ENCODE data around the gene TCERG1L.

The TCERG1L gene

GRCh38 chr10:131270461-131271190 is 40.9 kb downstream of the TCERG1L start:
- no peak for DNase-seq (ENCODE audit: low read depth)

- no peak for DNase-seq (ENCODE audit: low read depth)
These were observed 41.6 kb downstream of the TCERG1L start for GRCh38 chr10:131269776-131270460.

GRCh38 chr10:131267814-131268095 is 43.8 kb downstream of the TCERG1L start:
- no peak for DNase-seq (ENCODE audit: low read depth)

GRCh38 chr10:131266936-131267813 is 44.3 kb downstream of the TCERG1L start:
- DNase-seq (ENCODE audit: low read depth): no peak

GRCh38 chr10:131264110-131264788 is 47.3 kb downstream of the TCERG1L start:
- DNase-seq (ENCODE audit: low read depth): no peak

GRCh38 chr10:131261890-131262475 is 49.5 kb downstream of the TCERG1L start:
- no peak for DNase-seq (ENCODE audit: low read depth)

GRCh38 chr10:131260452-131261211 is 50.9 kb downstream of the TCERG1L start:
- DNase-seq (ENCODE audit: low read depth): no peak

- no peak for DNase-seq (ENCODE audit: low read depth)
These were observed 51.5 kb downstream of the TCERG1L start for GRCh38 chr10:131260031-131260430.

GRCh38 chr10:131259535-131259934 is 52.0 kb downstream of the TCERG1L start:
- DNase-seq (ENCODE audit: low read depth): no peak

- DNase-seq (ENCODE audit: low read depth): no peak
These were observed 53.3 kb downstream of the TCERG1L start for GRCh38 chr10:131258256-131258655.

GRCh38 chr10:131257027-131257426 is 54.5 kb downstream of the TCERG1L start:
- no peak for DNase-seq (ENCODE audit: low read depth)

- no peak for DNase-seq (ENCODE audit: low read depth)
These were observed 56.7 kb downstream of the TCERG1L start for GRCh38 chr10:131254859-131255252.

GRCh38 chr10:131253931-131254858 is 57.3 kb downstream of the TCERG1L start:
- no peak for DNase-seq (ENCODE audit: low read depth)

- no peak for DNase-seq (ENCODE audit: low read depth)
These were observed 58.8 kb downstream of the TCERG1L start for GRCh38 chr10:131252567-131253276.

- DNase-seq (ENCODE audit: low read depth): no peak
These were observed 60.4 kb downstream of the TCERG1L start for GRCh38 chr10:131251146-131251541.

- DNase-seq (ENCODE audit: low read depth): no peak
These were observed 60.9 kb downstream of the TCERG1L start for GRCh38 chr10:131250454-131251145.

GRCh38 chr10:131249955-131250344 is 61.6 kb downstream of the TCERG1L start:
- DNase-seq (ENCODE audit: low read depth): no peak

- no peak for DNase-seq (ENCODE audit: low read depth)
These were observed 62.1 kb downstream of the TCERG1L start for GRCh38 chr10:131249238-131249954.

Measured in ELR (cell line).